ENCODE data around the gene ATOSB.

The ATOSB gene

GRCh38 chr9:35142037-35142436 lies 26.4 kb upstream of the ATOSB start (continued):
- TF ChIP-seq ZNF518A (tag by site-specific recombination; conservative IDR thresholded peaks at IDR 0.05; ENCODE audit: low read depth) (no peak), SETDB1 (IDR thresholded peaks at IDR 0.05; ENCODE audit: insufficient read length, low read length) (peak; percentile 58), ZNF629 (tag by site-specific recombination; IDR thresholded peaks at IDR 0.05) (no peak)
- TF ChIP-seq, protein P1, sequence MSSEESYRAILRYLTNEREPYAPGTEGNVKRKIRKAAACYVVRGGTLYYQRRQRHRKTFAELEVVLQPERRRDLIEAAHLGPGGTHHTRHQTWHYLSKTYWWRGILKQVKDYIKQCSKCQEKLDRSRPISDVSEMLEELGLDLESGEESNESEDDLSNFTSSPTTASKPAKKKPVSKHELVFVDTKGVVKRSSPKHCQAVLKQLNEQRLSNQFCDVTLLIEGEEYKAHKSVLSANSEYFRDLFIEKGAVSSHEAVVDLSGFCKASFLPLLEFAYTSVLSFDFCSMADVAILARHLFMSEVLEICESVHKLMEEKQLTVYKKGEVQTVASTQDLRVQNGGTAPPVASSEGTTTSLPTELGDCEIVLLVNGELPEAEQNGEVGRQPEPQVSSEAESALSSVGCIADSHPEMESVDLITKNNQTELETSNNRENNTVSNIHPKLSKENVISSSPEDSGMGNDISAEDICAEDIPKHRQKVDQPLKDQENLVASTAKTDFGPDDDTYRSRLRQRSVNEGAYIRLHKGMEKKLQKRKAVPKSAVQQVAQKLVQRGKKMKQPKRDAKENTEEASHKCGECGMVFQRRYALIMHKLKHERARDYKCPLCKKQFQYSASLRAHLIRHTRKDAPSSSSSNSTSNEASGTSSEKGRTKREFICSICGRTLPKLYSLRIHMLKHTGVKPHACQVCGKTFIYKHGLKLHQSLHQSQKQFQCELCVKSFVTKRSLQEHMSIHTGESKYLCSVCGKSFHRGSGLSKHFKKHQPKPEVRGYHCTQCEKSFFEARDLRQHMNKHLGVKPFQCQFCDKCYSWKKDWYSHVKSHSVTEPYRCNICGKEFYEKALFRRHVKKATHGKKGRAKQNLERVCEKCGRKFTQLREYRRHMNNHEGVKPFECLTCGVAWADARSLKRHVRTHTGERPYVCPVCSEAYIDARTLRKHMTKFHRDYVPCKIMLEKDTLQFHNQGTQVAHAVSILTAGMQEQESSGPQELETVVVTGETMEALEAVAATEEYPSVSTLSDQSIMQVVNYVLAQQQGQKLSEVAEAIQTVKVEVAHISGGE (tag by site-specific recombination; conservative IDR thresholded peaks at IDR 0.05; ENCODE audit: low read depth), result no peak

GRCh38 chr9:35140093-35140492 lies 24.4 kb upstream of the ATOSB start:
- no peak overlapping the region for H3K4me3 ChIP-seq (ENCODE audit: low read depth, low read length)
- TF ChIP-seq ZBTB7A (tag by site-specific recombination; IDR thresholded peaks at IDR 0.05; ENCODE audit: low read depth) (no peak), ZNF626 (tag by site-specific recombination; IDR thresholded peaks at IDR 0.05) (no peak), ZNF664 (tag by site-specific recombination; IDR thresholded peaks at IDR 0.05) (no peak), ZSCAN30 (tag by site-specific recombination; IDR thresholded peaks at IDR 0.05) (no peak), ZNF214 (tag by site-specific recombination; IDR thresholded peaks at IDR 0.05; ENCODE audit: borderline replicate concordance) (no peak), ZNF133 (tag by site-specific recombination; IDR thresholded peaks at IDR 0.05) (no peak)
- ChIA-PET POLR2A (no interaction called here), CTCF (interaction anchor here (0.8 kb wide), 1 partner anchor 1685 kb away, joined by 3 read pairs; no protein-coding TSS in a partner anchor)
- H3K27ac ChIP-seq (ENCODE audit: extremely low read depth, low read depth, low read length), result no peak overlapping the region
- H3K4me1 ChIP-seq (ENCODE audit: control insufficient read depth, insufficient read depth, low read length), result no peaks in the 10 kb centered on the region
- no peaks in the 10 kb centered on the region for H3K9me3 ChIP-seq (ENCODE audit: control insufficient read depth, insufficient read depth, low read depth, low read length)
- no peaks in the 10 kb centered on the region for H3K36me3 ChIP-seq (ENCODE audit: control insufficient read depth in 2 of 2, insufficient read depth in 1 of 2, low read length in 2 of 2)

- ChIA-PET CTCF (no interaction called here), POLR2A (no interaction called here)
- no peaks in the 10 kb centered on the region for H3K4me1 ChIP-seq (ENCODE audit: control insufficient read depth, insufficient read depth, low read length)
- H3K36me3 ChIP-seq (ENCODE audit: control insufficient read depth in 2 of 2, insufficient read depth in 1 of 2, low read length in 2 of 2), result no peaks in the 10 kb centered on the region
- no peak overlapping the region for H3K27ac ChIP-seq (ENCODE audit: extremely low read depth, low read depth, low read length)
- no peaks in the 10 kb centered on the region for H3K9me3 ChIP-seq (ENCODE audit: control insufficient read depth, insufficient read depth, low read depth, low read length)
- no peak overlapping the region for H3K4me3 ChIP-seq (ENCODE audit: low read depth, low read length)
- no peak for TF ChIP-seq ZNF19 (tag by site-specific recombination; IDR thresholded peaks at IDR 0.05; ENCODE audit: low read depth)
- no peak for TF ChIP-seq ZNF266 (tag by site-specific recombination; IDR thresholded peaks at IDR 0.05; ENCODE audit: low read depth)
- no peak for TF ChIP-seq YY1 (tag by site-specific recombination; IDR thresholded peaks at IDR 0.05)
- no peak for TF ChIP-seq ZNF830 (tag by site-specific recombination; IDR thresholded peaks at IDR 0.05; ENCODE audit: low read depth)
- TF ChIP-seq ZBTB8A (tag by site-specific recombination; IDR thresholded peaks at IDR 0.05), result no peak
- TF ChIP-seq ZNF114 (tag by site-specific recombination; IDR thresholded peaks at IDR 0.05), result no peak
- TF ChIP-seq ZNF23 (tag by site-specific recombination; IDR thresholded peaks at IDR 0.05; ENCODE audit: borderline replicate concordance), result no peak
- no peak for TF ChIP-seq ZNF239 (tag by site-specific recombination; IDR thresholded peaks at IDR 0.05)
- TF ChIP-seq ZNF132 (tag by site-specific recombination; IDR thresholded peaks at IDR 0.05; ENCODE audit: borderline replicate concordance), result no peak
- TF ChIP-seq ZNF350 (tag by site-specific recombination; IDR thresholded peaks at IDR 0.05), result no peak
- TF ChIP-seq, protein P2, sequence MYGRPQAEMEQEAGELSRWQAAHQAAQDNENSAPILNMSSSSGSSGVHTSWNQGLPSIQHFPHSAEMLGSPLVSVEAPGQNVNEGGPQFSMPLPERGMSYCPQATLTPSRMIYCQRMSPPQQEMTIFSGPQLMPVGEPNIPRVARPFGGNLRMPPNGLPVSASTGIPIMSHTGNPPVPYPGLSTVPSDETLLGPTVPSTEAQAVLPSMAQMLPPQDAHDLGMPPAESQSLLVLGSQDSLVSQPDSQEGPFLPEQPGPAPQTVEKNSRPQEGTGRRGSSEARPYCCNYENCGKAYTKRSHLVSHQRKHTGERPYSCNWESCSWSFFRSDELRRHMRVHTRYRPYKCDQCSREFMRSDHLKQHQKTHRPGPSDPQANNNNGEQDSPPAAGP (tag by site-specific recombination; IDR thresholded peaks at IDR 0.05), result no peak
- no peak for TF ChIP-seq ZNF561 (tag by site-specific recombination; IDR thresholded peaks at IDR 0.05; ENCODE audit: borderline replicate concordance)
- TF ChIP-seq ZNF600 (tag by site-specific recombination; IDR thresholded peaks at IDR 0.05), result no peak
- no peak for TF ChIP-seq SETDB1 (IDR thresholded peaks at IDR 0.05; ENCODE audit: insufficient read length, low read length)
- TF ChIP-seq KLF16 (tag by site-specific recombination; IDR thresholded peaks at IDR 0.05), result no peak
- TF ChIP-seq ZNF701 (tag by site-specific recombination; IDR thresholded peaks at IDR 0.05), result no peak
- TF ChIP-seq ZNF768 (tag by site-specific recombination; IDR thresholded peaks at IDR 0.05), result no peak
- TF ChIP-seq HOXD13 (CRISPR knock-in tag; IDR thresholded peaks at IDR 0.05; ENCODE audit: borderline replicate concordance), result no peak
Observed at GRCh38 chr9:35136866-35137265, 21.2 kb upstream of the ATOSB start.
